Neuronal stem cell (in vitro differentiated cells): ENCODE measurements around the gene ACBD7.
A peak's percentile ranks its signal among the peaks of the same experiment; 100 is the strongest.

Source experiments
- DNase-seq: peaks from one replicate; pipeline ENCODE4 v3.0.0-alpha.2; 2013; ENCODE audit warnings: low spot score
- H2AFZ ChIP-seq: one replicate; pipeline ENCODE4 v1.6.1; 2013; ENCODE audit warnings: mild to moderate bottlenecking, low read length, inconsistent platforms
- H2AK5ac ChIP-seq: 2 replicates; pipeline ENCODE4 v1.6.1; 2013; ENCODE audit warnings: low read depth, mild to moderate bottlenecking, inconsistent platforms, low read length, moderate library complexity, mixed read lengths
- H2BK120ac ChIP-seq: 2 replicates; pipeline ENCODE4 v1.6.1; 2013; ENCODE audit warnings: low read depth, mild to moderate bottlenecking, inconsistent platforms, low read length, moderate library complexity, mixed read lengths
- H2BK12ac ChIP-seq: one replicate; pipeline ENCODE4 v1.6.1; 2013; ENCODE audit warnings: low read length, inconsistent platforms
- H2BK15ac ChIP-seq: 2 replicates; pipeline ENCODE4 v1.6.1; 2013; ENCODE audit warnings: mild to moderate bottlenecking, low read length, inconsistent platforms, mixed read lengths
- H2BK5ac ChIP-seq: one replicate; pipeline ENCODE4 v1.6.1; 2013; ENCODE audit warnings: inconsistent platforms, mild to moderate bottlenecking, low read length, moderate library complexity
- H3K14ac ChIP-seq: one replicate; pipeline ENCODE4 v1.6.1; 2013; ENCODE audit warnings: low read length, inconsistent platforms
- H3K18ac ChIP-seq: 2 replicates; pipeline ENCODE4 v1.6.1; 2013; ENCODE audit warnings: low read length, inconsistent platforms
- H3K23ac ChIP-seq: 2 replicates; pipeline ENCODE4 v1.6.1; 2013; ENCODE audit warnings: low read depth, mild to moderate bottlenecking, mixed read lengths, low read length, inconsistent platforms; ENCODE audit not compliant: poor library complexity
- H3K27ac ChIP-seq: replicated peaks from 3 replicates; pipeline ENCODE4 v1.5.1; 2013; ENCODE audit warnings: low read length, inconsistent platforms
- H3K27me3 ChIP-seq, 3 experiments: 2 replicates each; pipeline ENCODE4 v1.6.1; 2013; ENCODE audit warnings: low read length in 3 of 3, mild to moderate bottlenecking in 2 of 3, inconsistent platforms in 1 of 3, low read depth in 1 of 3, mixed read lengths in 1 of 3, moderate library complexity in 1 of 3; ENCODE audit not compliant: control insufficient read depth in 3 of 3, insufficient read depth in 3 of 3
- H3K36me3 ChIP-seq, 2 donors: replicated peaks in 1 of 2; 2 replicates each; pipeline ENCODE4 v1.6.1; 2013; ENCODE audit warnings: low read length in 2 of 2; ENCODE audit not compliant: control insufficient read depth in 2 of 2, insufficient read depth in 2 of 2
- H3K4ac ChIP-seq: 2 replicates; pipeline ENCODE4 v1.6.1; 2013; ENCODE audit warnings: inconsistent platforms, mild to moderate bottlenecking, low read length, moderate library complexity
- H3K4me1 ChIP-seq, 2 donors: 1 replicate in 1 of 2; 2 replicates in 1 of 2; pipeline ENCODE4 v1.6.1; 2013; ENCODE audit warnings: low read length in 2 of 2, low read depth in 1 of 2; ENCODE audit not compliant: control insufficient read depth in 2 of 2, insufficient read depth in 1 of 2
- H3K4me2 ChIP-seq: one replicate; pipeline ENCODE4 v1.6.1; 2013; ENCODE audit warnings: mild to moderate bottlenecking, low read length, inconsistent platforms; ENCODE audit not compliant: insufficient read depth, poor library complexity, severe bottlenecking
- H3K4me3 ChIP-seq, 2 donors: 2 replicates each; pipeline ENCODE4 v1.5.1; 2013; ENCODE audit warnings: low read length in 2 of 2, mild to moderate bottlenecking in 2 of 2, inconsistent platforms in 1 of 2, moderate library complexity in 1 of 2
- H3K79me1 ChIP-seq: one replicate; pipeline ENCODE4 v1.6.1; 2013; ENCODE audit warnings: low read depth, mild to moderate bottlenecking, inconsistent platforms, low read length, moderate library complexity
- H3K9ac ChIP-seq: one replicate; pipeline ENCODE4 v1.6.1; 2013; ENCODE audit warnings: mild to moderate bottlenecking, low read depth, low read length, inconsistent platforms; ENCODE audit not compliant: poor library complexity
- H3K9me3 ChIP-seq, 2 donors: replicated peaks in 1 of 2; 2 replicates each; pipeline versions ENCODE3 to v1.6.1; 2013; ENCODE audit warnings: low read length in 2 of 2, mild to moderate bottlenecking in 2 of 2, inconsistent platforms in 1 of 2, low read depth in 1 of 2, mixed read lengths in 1 of 2, moderate library complexity in 1 of 2; ENCODE audit not compliant: control insufficient read depth in 2 of 2, insufficient read depth in 1 of 2
- H4K8ac ChIP-seq: one replicate; pipeline ENCODE4 v1.6.1; 2013; ENCODE audit warnings: low read depth, mild to moderate bottlenecking, inconsistent platforms, low read length, moderate library complexity
- H4K91ac ChIP-seq: one replicate; pipeline ENCODE4 v1.6.1; 2013; ENCODE audit warnings: low read length, low read depth, mild to moderate bottlenecking, inconsistent platforms; ENCODE audit not compliant: poor library complexity
- WGBS, 2 donors: extraction: QIAGEN DNeasy Blood & Tissue Kit; methylation state at CpG; one replicate each; pipeline ENCODE4 v1.1.7; 2013; ENCODE audit warnings: missing lambda C conversion rate in 2 of 2, mixed read lengths in 1 of 2; ENCODE audit not compliant: insufficient read length in 2 of 2, insufficient replicate concordance in 1 of 2; ENCODE audit errors: extremely low coverage in 2 of 2; 5-methylcytosine and 5-hydroxymethylcytosine counted together

The ACBD7 gene

GRCh38 chr10:15131330-15131729 lies 42.8 kb upstream of the ACBD7 start:
- Histone ChIP-seq H3K9me3 (peaks cover 0 to 3% of the 10 kb centered on the region in 2 donors), H3K27me3 (no peaks in the 10 kb centered on the region), H3K4me3 (no peak overlapping the region), H4K91ac (no peak overlapping the region), H2BK15ac (no peak overlapping the region), H3K14ac (no peak overlapping the region), H3K27ac (no peak overlapping the region), H3K4ac (no peak overlapping the region), H3K9ac (no peak overlapping the region), H3K18ac (no peak overlapping the region), H3K4me2 (no peak overlapping the region), H2AK5ac (no peak overlapping the region), H4K8ac (no peak overlapping the region), H3K4me1 (no peaks in the 10 kb centered on the region), H3K36me3 (peaks cover 24 to 85% of the 10 kb centered on the region in 2 donors), H2AFZ (no peak overlapping the region), H2BK12ac (no peak overlapping the region), H2BK5ac (no peak overlapping the region), H2BK120ac (no peak overlapping the region), H3K23ac (no peak overlapping the region), H3K79me1 (no peaks in the 10 kb centered on the region)
- no CpG with 5 or more reads among the region's 5 CpGs for WGBS, 2 donors
- DNase-seq, result no peak

GRCh38 chr10:15124908-15125307 lies 36.3 kb upstream of the ACBD7 start:
- no CpG with 5 or more reads among the region's 3 CpGs for WGBS, 2 donors
- no peak overlapping the region for H2AK5ac ChIP-seq
- no peak overlapping the region for H4K8ac ChIP-seq
- H3K4ac ChIP-seq, result no peak overlapping the region
- H3K36me3 ChIP-seq, result peaks cover 8 to 71% of the 10 kb centered on the region in 2 donors
- no peak overlapping the region for H2BK5ac ChIP-seq
- H3K4me3 ChIP-seq, result peak overlapping the region in 1 of 2 donors; percentile 67
- no peak overlapping the region for H3K18ac ChIP-seq
- H3K9ac ChIP-seq, result no peak overlapping the region
- peaks cover 0 to 4% of the 10 kb centered on the region in 2 donors for H3K9me3 ChIP-seq
- no peak overlapping the region for H3K23ac ChIP-seq
- no peaks in the 10 kb centered on the region for H3K4me1 ChIP-seq
- H4K91ac ChIP-seq, result no peak overlapping the region
- DNase-seq, result no peak
- no peaks in the 10 kb centered on the region for H3K79me1 ChIP-seq
- H2BK120ac ChIP-seq, result no peak overlapping the region
- no peak overlapping the region for H3K27ac ChIP-seq
- no peak overlapping the region for H2AFZ ChIP-seq
- H3K14ac ChIP-seq, result no peak overlapping the region
- H2BK12ac ChIP-seq, result no peak overlapping the region
- H3K4me2 ChIP-seq, result no peak overlapping the region
- no peak overlapping the region for H2BK15ac ChIP-seq
- H3K27me3 ChIP-seq, result no peaks in the 10 kb centered on the region

GRCh38 chr10:15124190-15124589 lies 35.6 kb upstream of the ACBD7 start:
- Histone ChIP-seq H2BK12ac (no peak overlapping the region), H2AK5ac (no peak overlapping the region), H3K4me2 (no peak overlapping the region), H3K23ac (no peak overlapping the region), H3K14ac (no peak overlapping the region), H3K4me1 (no peaks in the 10 kb centered on the region), H2BK120ac (no peak overlapping the region), H3K4me3 (no peak overlapping the region), H4K8ac (no peak overlapping the region), H2BK15ac (no peak overlapping the region), H3K79me1 (no peaks in the 10 kb centered on the region), H3K27ac (no peak overlapping the region), H3K18ac (no peak overlapping the region), H2BK5ac (no peak overlapping the region), H3K9me3 (peaks cover 0 to 4% of the 10 kb centered on the region in 2 donors), H3K27me3 (no peaks in the 10 kb centered on the region), H3K4ac (no peak overlapping the region), H3K9ac (no peak overlapping the region), H4K91ac (no peak overlapping the region), H2AFZ (no peak overlapping the region), H3K36me3 (peaks cover 14 to 71% of the 10 kb centered on the region in 2 donors)
- DNase-seq, result no peak
- WGBS, 2 donors, result no CpG with 5 or more reads among the region's 9 CpGs

GRCh38 chr10:15123749-15124184 lies 35.2 kb upstream of the ACBD7 start:
- H3K27ac ChIP-seq, result no peak overlapping the region

More at GRCh38 chr10:15123749-15124184, 35.2 kb upstream of the ACBD7 start:
- Histone ChIP-seq H2BK15ac (no peak overlapping the region), H2BK5ac (no peak overlapping the region), H3K79me1 (no peaks in the 10 kb centered on the region), H3K4me2 (no peak overlapping the region), H2AK5ac (no peak overlapping the region), H2BK12ac (no peak overlapping the region), H4K91ac (no peak overlapping the region), H3K23ac (no peak overlapping the region), H3K36me3 (peaks cover 18 to 71% of the 10 kb centered on the region in 2 donors), H3K9ac (no peak overlapping the region), H3K14ac (no peak overlapping the region), H3K4me3 (no peak overlapping the region), H3K4me1 (no peaks in the 10 kb centered on the region), H3K4ac (no peak overlapping the region), H3K18ac (no peak overlapping the region), H4K8ac (no peak overlapping the region), H2BK120ac (no peak overlapping the region), H2AFZ (no peak overlapping the region), H3K9me3 (peaks cover 0 to 4% of the 10 kb centered on the region in 2 donors), H3K27me3 (no peaks in the 10 kb centered on the region)
- no peak for DNase-seq
- no CpG with 5 or more reads among the region's 3 CpGs for WGBS, 2 donors
